Mesenteric fat pad (tissue), 1 donor: ENCODE results near the gene CHGA. TPM values are rescaled to one million over a fixed set of nuclear protein-coding genes. Genes with fewer than 3 reads are reported as not detected.

Experiments used
- DNase-seq: peaks from one replicate; pipeline ENCODE4 v3.0.0-alpha.2; 2020; ENCODE audit warnings: low spot score
- total RNA-seq: library from RNA; stranded (reverse); fragmentation: NEBNext Ultra II Directional; extraction: Animal tissue kit (Norgen Biotek cat#: 25700); gene quantifications from one replicate; pipeline ENCODE4 v1.2.1, GENCODE V29; 2021
- donor health status: DM: yes; HTN: yes; CAD: no.

CHGA gene
- total RNA-seq, 1 donor from 2014 or later = 0.22 TPM

- no peak for DNase-seq
Observed at GRCh38 chr14:92929689-92930608, 7.0 kb downstream of the CHGA start.

GRCh38 chr14:92930737-92931602, 8.0 kb downstream of the CHGA start:
- DNase-seq = no peak

- DNase-seq = no peak
Observed at GRCh38 chr14:92931681-92932447, 8.9 kb downstream of the CHGA start.

GRCh38 chr14:92932448-92933395, 9.8 kb downstream of the CHGA start:
- DNase-seq = no peak

GRCh38 chr14:92933481-92933880, 10.5 kb downstream of the CHGA start:
- DNase-seq = no peak

- no peak for DNase-seq
Observed at GRCh38 chr14:92934196-92935085, 11.5 kb downstream of the CHGA start.

GRCh38 chr14:92935446-92935845, 12.5 kb downstream of the CHGA start:
- DNase-seq = no peak

GRCh38 chr14:92936085-92936484, 13.1 kb downstream of the CHGA start:
- DNase-seq = no peak

- no peak for DNase-seq
Observed at GRCh38 chr14:92937051-92937937, 14.3 kb downstream of the CHGA start.

- DNase-seq = no peak
Observed at GRCh38 chr14:92938235-92938875, 15.4 kb downstream of the CHGA start.

GRCh38 chr14:92938890-92939671, 16.1 kb downstream of the CHGA start:
- DNase-seq = no peak

- DNase-seq = no peak
Observed at GRCh38 chr14:92939699-92940098, 16.7 kb downstream of the CHGA start.

GRCh38 chr14:92940543-92940942, 17.6 kb downstream of the CHGA start:
- no peak for DNase-seq

GRCh38 chr14:92941531-92941930, 18.6 kb downstream of the CHGA start:
- DNase-seq = no peak

- no peak for DNase-seq
Observed at GRCh38 chr14:92942136-92942535, 19.2 kb downstream of the CHGA start.

- DNase-seq = no peak
Observed at GRCh38 chr14:92942576-92942975, 19.6 kb downstream of the CHGA start.
